Measurements from ENCODE around the gene SMCP.
A peak's percentile ranks its signal among the peaks of the same experiment; 100 is the strongest.

DNA sequence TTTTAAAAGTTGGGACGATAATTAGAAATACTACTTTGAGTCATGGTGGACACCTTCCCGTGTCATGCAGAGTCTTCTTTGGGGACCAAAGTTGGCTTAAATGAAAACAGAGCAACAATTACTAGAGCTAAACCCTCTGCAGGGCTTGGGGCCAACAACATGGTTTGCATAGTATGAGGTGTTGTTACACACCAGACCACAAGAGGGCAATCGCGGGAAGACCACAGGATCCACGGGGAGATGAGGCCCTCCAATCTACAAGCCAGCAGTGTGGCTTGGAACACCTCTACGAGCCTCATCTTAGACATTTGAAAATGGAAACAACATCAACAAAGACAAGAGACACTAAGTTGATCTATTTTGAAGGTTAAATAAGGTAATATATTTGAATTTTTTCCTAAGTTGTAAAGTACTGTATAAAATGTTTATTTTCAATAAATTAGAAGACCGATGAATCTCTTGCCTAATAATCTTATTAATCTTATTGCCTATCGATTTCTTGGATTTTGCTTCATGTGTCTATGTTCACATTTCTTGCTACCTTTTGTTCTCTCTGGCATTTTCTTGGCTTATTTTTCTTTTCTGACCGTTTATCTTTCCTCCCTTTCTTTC, 8.2 kb upstream of the SMCP start:
- TF ChIP-seq, protein P1, sequence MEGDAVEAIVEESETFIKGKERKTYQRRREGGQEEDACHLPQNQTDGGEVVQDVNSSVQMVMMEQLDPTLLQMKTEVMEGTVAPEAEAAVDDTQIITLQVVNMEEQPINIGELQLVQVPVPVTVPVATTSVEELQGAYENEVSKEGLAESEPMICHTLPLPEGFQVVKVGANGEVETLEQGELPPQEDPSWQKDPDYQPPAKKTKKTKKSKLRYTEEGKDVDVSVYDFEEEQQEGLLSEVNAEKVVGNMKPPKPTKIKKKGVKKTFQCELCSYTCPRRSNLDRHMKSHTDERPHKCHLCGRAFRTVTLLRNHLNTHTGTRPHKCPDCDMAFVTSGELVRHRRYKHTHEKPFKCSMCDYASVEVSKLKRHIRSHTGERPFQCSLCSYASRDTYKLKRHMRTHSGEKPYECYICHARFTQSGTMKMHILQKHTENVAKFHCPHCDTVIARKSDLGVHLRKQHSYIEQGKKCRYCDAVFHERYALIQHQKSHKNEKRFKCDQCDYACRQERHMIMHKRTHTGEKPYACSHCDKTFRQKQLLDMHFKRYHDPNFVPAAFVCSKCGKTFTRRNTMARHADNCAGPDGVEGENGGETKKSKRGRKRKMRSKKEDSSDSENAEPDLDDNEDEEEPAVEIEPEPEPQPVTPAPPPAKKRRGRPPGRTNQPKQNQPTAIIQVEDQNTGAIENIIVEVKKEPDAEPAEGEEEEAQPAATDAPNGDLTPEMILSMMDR (IDR thresholded peaks at IDR 0.05; ENCODE audit: low read depth, low read length, missing input control): peak; percentile 66
- TF ChIP-seq TAF1 (conservative IDR thresholded peaks at IDR 0.05) (no peak), SP1 (IDR thresholded peaks at IDR 0.05) (no peak), ATF3 (IDR thresholded peaks at IDR 0.05) (no peak), ZBTB33 (IDR thresholded peaks at IDR 0.05) (no peak), RAD21 (IDR thresholded peaks at IDR 0.05) (peak; percentile 71 to 80)
- TF ChIP-seq, protein P2, sequence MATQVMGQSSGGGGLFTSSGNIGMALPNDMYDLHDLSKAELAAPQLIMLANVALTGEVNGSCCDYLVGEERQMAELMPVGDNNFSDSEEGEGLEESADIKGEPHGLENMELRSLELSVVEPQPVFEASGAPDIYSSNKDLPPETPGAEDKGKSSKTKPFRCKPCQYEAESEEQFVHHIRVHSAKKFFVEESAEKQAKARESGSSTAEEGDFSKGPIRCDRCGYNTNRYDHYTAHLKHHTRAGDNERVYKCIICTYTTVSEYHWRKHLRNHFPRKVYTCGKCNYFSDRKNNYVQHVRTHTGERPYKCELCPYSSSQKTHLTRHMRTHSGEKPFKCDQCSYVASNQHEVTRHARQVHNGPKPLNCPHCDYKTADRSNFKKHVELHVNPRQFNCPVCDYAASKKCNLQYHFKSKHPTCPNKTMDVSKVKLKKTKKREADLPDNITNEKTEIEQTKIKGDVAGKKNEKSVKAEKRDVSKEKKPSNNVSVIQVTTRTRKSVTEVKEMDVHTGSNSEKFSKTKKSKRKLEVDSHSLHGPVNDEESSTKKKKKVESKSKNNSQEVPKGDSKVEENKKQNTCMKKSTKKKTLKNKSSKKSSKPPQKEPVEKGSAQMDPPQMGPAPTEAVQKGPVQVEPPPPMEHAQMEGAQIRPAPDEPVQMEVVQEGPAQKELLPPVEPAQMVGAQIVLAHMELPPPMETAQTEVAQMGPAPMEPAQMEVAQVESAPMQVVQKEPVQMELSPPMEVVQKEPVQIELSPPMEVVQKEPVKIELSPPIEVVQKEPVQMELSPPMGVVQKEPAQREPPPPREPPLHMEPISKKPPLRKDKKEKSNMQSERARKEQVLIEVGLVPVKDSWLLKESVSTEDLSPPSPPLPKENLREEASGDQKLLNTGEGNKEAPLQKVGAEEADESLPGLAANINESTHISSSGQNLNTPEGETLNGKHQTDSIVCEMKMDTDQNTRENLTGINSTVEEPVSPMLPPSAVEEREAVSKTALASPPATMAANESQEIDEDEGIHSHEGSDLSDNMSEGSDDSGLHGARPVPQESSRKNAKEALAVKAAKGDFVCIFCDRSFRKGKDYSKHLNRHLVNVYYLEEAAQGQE (IDR thresholded peaks at IDR 0.05): no peak

Measured in liver (tissue), 3 donors.